H54 (cell line): ENCODE measurements around the gene NPEPPS.

Experiments used
- DNase-seq: peaks from one replicate; pipeline ENCODE4 v3.0.0; 2011; ENCODE audit warnings: low spot score, mixed read lengths; ENCODE audit not compliant: insufficient read length
- FAIRE-seq: peaks from 3 replicates; lab custom pipeline; 2011; peaks lifted over from hg19 to GRCh38; lab: Jason Lieb, UNC
- POLR2A ChIP-seq: IDR thresholded peaks from 2 replicates; pipeline ENCODE4 v1.6.1; 2011; ENCODE audit warnings: low read depth, mild to moderate bottlenecking, low read length

Gene NPEPPS

DNA sequence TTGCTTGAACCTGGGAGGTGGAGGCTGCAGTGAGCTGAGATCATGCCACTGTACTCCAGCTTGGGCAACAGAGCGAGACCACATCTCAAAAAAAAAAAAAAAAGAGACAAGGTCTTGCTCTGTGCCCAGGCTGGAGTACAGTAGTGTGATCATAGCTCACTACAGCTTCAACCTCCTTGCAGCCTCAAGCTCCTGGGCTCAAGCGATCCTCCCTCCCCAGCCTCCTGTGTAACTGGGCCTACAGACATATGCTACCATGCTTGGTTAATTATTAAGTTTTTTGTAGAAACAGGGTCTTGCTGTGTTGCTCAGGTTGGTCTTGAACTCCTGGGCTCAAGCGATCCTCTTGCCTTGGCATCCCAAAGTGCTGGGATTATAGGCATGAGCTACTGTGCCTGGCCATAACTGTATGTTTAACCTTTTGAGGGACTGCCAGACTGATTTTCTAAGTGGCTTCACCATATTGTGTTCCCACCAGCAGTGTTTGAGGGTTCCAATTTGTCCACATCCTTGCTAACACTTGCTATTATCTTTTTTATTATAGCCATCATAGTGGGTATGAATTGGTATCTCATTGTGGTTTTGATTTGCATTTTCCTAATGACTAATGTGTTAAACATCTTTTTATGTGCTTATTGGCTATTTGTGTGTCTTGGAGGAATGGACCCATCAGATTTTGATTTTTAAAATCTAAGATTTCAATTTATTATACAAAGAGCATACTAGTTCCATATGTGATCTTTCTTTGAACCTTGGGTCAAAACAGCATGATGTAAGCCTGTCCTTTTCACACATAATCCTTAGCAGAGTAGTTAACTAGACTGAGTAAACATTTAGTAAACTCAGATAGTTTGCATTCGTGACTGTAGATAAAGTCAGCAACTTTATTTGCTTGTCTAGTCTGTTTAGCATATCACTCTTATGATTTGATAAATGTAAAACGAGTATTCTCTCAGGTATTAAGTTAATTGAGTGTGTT is 80.8 kb downstream of the NPEPPS start:
- DNase-seq (no peak), FAIRE-seq (no peak)
- TF ChIP-seq POLR2A: no peak

DNA sequence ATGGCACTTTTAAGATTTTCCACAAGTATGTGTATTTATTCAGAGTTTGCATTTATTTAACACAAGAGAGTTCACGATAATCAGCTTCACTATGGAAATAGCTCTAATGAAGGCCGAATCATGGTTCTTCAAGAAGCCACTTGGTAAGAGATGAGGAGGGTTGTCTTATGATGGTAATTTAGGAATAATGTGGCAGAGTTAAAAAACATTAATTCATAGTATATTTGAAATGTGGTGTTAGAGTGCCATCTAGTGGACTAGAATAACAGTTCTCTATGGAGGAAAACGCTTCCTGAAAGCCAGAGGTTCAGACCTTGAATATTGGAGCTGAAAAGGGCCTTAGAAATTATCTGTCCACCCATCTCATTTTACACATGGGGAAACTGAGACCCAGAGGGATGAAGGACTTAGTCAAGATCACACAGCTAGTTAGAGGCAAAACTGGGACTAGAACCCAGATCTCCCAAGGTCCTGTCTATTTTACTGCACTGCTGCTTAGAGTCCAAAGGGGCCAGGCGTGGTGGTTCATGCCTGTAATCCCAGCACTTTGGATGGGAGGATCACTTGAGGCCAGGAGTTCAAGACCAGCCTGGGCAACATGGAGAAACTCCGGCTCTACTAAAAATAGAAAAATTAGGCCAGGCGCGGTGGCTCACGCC is 85.0 kb downstream of the NPEPPS start:
- no peak for TF ChIP-seq POLR2A
- DNase-seq: peak; percentile 19
- peak; percentile 90 for FAIRE-seq

DNA sequence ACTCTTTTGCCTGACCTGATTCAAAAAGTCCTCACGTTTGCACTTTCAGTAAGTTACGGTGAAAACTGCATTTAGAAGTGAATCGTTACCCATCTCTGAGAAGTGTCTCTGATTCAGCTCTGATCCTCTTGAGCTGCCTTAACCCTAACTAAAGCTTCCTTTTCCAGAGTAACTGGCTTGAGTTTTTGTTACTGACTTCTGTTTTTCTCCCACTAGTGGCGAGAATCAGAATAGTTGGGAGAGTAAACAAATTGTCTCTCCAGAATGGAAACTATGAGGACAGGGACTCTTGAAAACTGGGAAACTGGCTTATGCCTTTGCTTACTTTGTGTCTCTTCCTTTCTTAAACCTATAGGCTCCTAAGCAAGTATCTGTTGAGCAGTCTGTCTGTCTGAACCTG is 87.5 kb downstream of the NPEPPS start:
- DNase-seq (no peak), FAIRE-seq (peak; percentile 75)

DNA sequence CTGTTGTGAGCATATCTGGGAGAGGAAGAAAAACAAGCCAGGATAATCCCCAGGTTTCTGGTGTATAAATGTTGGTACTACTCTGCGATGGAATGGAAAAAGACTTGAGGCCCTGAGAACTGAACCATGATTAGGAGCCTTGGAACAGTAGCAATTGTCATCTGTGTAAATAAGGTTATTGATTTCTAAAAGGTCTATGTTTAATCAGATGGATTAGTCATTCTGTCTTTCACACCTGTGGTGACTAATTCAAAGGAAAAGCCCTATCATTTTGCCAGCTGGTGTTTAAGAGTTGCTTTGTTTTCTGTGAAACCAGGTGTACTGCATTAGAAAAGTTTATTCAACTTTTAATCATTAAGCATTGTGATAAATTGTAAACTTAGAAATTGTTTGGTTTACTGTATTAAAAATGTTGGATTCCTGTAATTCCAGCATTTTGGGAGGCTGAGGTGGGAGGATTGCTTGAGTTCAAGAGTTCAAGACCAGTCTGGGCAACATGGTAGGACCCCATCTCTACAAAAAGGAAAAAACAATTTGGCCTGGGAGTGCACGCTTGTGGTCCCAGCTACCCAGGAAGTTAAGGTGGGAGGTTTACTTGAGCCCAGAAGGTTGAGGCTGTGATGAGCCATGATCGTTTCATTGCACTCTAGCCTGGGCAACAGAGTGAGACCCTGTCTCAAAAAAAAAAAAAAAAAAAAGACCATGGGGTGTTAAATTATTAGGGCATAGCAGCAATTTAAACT is 89.8 kb downstream of the NPEPPS start:
- TF ChIP-seq POLR2A: no peak
- FAIRE-seq (no peak), DNase-seq (no peak)

More for the DNA sequence above, 87.5 kb downstream of the NPEPPS start:
- no peak for TF ChIP-seq POLR2A

DNA sequence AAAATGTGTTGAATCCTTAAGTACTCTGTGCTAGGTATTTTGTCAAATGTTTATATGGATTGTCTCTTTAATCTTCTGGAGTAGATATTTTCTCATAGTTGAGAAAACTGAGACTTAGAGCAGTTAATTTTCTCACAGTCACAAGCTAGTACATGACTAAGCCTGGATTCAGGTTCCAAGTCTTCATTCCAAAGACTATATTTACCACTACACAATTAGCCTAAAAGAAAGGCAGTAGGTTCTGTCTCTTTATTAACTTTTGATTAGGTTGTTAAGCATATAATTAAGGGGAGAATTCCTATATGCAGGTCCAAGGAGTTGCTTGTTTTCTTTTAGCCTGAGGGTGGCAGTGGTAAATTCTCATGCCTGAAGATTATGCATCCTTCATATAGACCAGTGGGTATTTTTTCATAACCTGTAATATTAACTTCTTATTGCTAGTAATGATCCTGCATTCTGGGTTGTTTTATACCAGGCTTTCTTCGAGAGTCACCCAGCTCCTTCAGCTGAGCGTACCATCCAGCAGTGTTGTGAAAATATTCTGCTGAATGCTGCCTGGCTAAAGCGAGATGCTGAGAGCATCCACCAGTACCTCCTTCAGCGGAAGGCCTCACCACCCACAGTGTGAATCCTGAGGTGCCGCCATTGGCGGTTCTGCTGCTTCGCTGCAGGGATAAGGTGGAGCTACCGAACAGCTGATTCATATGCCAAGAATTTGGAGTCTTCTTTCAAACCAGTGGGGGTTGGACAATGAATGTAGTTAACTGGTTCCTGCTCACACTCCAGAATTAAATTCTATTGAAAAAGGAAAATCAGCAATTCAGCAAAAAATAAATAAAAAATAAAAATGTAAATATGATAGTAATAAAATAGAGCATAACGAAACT is 90.6 kb downstream of the NPEPPS start:
- peak; percentile 87 for DNase-seq

GRCh38 chr17:47622180-47622549 is 91.3 kb downstream of the NPEPPS start:
- no peak for DNase-seq
- no peak for FAIRE-seq
- TF ChIP-seq POLR2A: no peak

More for the DNA sequence above, 90.6 kb downstream of the NPEPPS start:
- peak; percentile 100 for FAIRE-seq
- no peak for TF ChIP-seq POLR2A

DNA sequence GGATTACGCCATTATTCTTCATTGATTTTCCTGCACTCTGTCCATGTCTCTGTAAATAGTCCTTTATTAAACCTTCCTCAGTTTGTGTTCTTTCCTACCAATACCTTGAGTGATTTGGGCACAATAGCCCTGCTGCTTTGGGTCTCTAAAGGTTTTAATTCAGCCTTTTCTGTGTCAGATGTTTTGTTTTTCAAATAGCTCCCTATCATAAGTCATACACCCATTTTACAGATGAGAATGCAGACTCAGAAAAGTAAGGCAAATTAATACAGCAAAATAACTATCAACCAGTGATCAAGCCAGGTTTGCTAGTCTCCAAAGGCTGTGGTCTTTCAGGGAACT is 93.8 kb downstream of the NPEPPS start:
- DNase-seq: no peak
- FAIRE-seq: no peak
- TF ChIP-seq POLR2A: no peak

- no peak for FAIRE-seq
- no peak for TF ChIP-seq POLR2A
- DNase-seq: no peak
Observed at GRCh38 chr17:47628014-47628566, 97.2 kb downstream of the NPEPPS start.

DNA sequence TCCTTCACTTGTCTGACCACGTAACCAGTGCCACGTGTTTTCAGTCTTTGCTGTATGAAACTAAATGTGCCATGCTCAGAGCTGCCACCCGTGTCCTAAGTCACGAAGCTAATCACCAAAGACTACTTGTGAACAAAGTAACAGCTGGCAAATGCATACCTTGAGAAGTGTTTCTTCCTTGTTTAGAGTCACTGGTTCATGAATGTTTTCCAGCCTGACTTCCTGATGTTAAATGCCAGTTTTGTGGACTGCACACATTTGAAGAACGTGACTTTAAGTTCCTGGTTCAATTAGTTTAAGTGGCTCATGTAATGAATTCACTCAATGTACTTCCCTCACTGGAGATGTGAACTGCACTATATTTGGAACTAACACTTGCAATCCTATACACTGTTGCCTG is 98.9 kb downstream of the NPEPPS start:
- FAIRE-seq: no peak
- TF ChIP-seq POLR2A: no peak
- no peak for DNase-seq

DNA sequence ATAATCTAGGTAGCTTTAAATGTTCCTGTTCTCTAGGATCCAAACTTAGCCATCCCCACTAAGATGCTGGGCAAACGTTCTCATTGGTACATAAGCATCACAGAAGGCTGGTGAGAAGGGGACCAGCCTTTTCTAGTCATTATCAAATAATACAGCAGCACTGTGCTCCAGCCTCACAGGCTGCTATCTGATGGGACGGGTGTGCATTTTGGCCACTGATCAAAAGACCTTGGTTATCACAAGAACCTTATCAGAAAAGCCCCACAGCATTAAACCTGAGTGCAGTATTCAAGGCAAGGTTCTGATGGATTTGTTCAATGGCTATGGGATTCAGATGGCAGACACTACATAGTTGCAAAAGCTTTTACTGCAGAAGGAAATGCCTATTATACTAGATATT is 99.7 kb downstream of the NPEPPS start:
- FAIRE-seq (no peak), DNase-seq (no peak)
- TF ChIP-seq POLR2A: no peak

- no peak for FAIRE-seq
- no peak for DNase-seq
- no peak for TF ChIP-seq POLR2A
Observed at GRCh38 chr17:47632991-47633390, 102.1 kb downstream of the NPEPPS start.

DNA sequence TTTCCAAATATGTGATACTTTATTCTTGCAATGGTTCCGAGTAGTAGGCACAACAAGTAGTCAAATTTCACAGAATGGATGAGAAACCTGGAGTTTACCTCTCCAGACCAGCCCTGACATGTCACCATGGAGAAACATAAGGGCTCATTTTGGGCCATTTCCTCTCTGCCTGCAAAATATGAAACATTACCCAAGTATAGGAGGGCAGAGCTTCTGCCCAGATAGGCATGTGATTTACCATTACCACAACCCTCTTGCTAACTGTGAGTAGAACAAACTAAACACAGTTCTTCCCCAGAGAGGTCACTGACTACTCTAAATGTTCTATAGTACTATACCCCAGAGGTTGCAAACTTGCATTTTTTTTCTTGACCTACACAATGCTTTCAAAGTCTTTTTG is 103.1 kb downstream of the NPEPPS start:
- no peak for TF ChIP-seq POLR2A
- FAIRE-seq: no peak
- DNase-seq: no peak

GRCh38 chr17:47634870-47635269 is 104.0 kb downstream of the NPEPPS start:
- FAIRE-seq (no peak), DNase-seq (no peak)
- TF ChIP-seq POLR2A: no peak
